GM12878 (cell line): ENCODE data around the gene ZNF415. TPM values are rescaled to one million over a fixed set of nuclear protein-coding genes. Genes with fewer than 3 reads are reported as not detected.

ENCODE experiments used
- ATAC-seq: fragments of 200-7000 bp; cut with Tn5 transposase; 3 replicates; pipeline ENCODE4 v1.9.1; 2020; ENCODE audit warnings: mild to moderate bottlenecking, moderate library complexity
- BruUV-seq: library from RNA; stranded (reverse); fragments of 400-500 nt; replicated peaks from 2 replicates; lab custom pipeline; 2021; lab: Mats Ljungman, UMichigan
- CTCF ChIA-PET: fragments of 300-600 bp; sonication (Branson Sonifier 250); formaldehyde crosslinking; extraction: SDS; loops from one replicate; lab custom pipeline; 2021; ENCODE audit warnings: inconsistent platforms; lab: Yijun Ruan, JAX
- POLR2A ChIA-PET: fragments of 350-600 bp; formaldehyde crosslinking; extraction: SDS; loops from one replicate; lab custom pipeline; 2021; ENCODE audit warnings: inconsistent platforms; lab: Charles Lee
- RAD21 ChIA-PET: fragments of 300-600 bp; sonication (Branson Sonifier 250); formaldehyde crosslinking; loops from one replicate; lab custom pipeline; 2023; ENCODE audit warnings: antibody characterized with exemption; ENCODE audit not compliant: unreplicated experiment; lab: Charles Lee
- SMC1A ChIA-PET: fragments of 300-600 bp; sonication (Branson Sonifier 250); formaldehyde crosslinking; loops from one replicate; lab custom pipeline; 2023; ENCODE audit not compliant: unreplicated experiment, uncharacterized antibody; lab: Charles Lee
- DNase-seq: peaks from one replicate; pipeline ENCODE4 v3.0.0-alpha.2; 2011; ENCODE audit warnings: low read depth, low spot score
- FAIRE-seq: peaks from 3 replicates; lab custom pipeline; 2011; peaks lifted over from hg19 to GRCh38; lab: Jason Lieb, UNC
- H2AFZ ChIP-seq: 2 replicates; pipeline ENCODE4 v1.6.0; 2011; ENCODE audit warnings: low read depth, low read length, control low read depth; ENCODE audit not compliant: control insufficient read depth
- H3K27ac ChIP-seq: 2 replicates; pipeline ENCODE4 v1.5.1; 2011; ENCODE audit warnings: control low read depth; ENCODE audit not compliant: control insufficient read depth, insufficient read depth
- H3K27me3 ChIP-seq, 2 experiments: replicated peaks in 1 of 2; 2 replicates each; pipeline versions ENCODE4 v1.6.0 to v1.6.1; 2011; ENCODE audit warnings: low read length in 1 of 2; ENCODE audit not compliant: control insufficient read depth in 2 of 2, insufficient read depth in 2 of 2
- H3K36me3 ChIP-seq, 2 experiments: 2 replicates each; pipeline ENCODE4 v1.5.1; 2011; ENCODE audit warnings: low read length in 1 of 2; ENCODE audit not compliant: control insufficient read depth in 2 of 2, insufficient read depth in 2 of 2
- H3K4me1 ChIP-seq: 2 replicates; pipeline ENCODE4 v1.6.1; 2011; ENCODE audit warnings: mild to moderate bottlenecking, low read length, moderate library complexity, mixed read lengths; ENCODE audit not compliant: control insufficient read depth, insufficient read depth
- H3K4me2 ChIP-seq: 2 replicates; pipeline ENCODE4 v1.6.0; 2011; ENCODE audit warnings: control low read depth; ENCODE audit not compliant: control insufficient read depth, insufficient read depth
- H3K4me3 ChIP-seq: fragments of 200-600 bp; sonication (generic); 2 replicates; pipeline ENCODE4 v1.5.1; 2016
- H3K79me2 ChIP-seq: 2 replicates; pipeline ENCODE4 v1.6.0; 2011; ENCODE audit warnings: low read length; ENCODE audit not compliant: control insufficient read depth, insufficient read depth
- H3K9ac ChIP-seq: 2 replicates; pipeline ENCODE4 v1.8.0; 2011; ENCODE audit warnings: low read length, control low read depth, mixed read lengths; ENCODE audit not compliant: control insufficient read depth, insufficient read depth
- H3K9me3 ChIP-seq: replicated peaks from 3 replicates; pipeline ENCODE4 v1.5.1; 2011; ENCODE audit warnings: mild to moderate bottlenecking, low read length; ENCODE audit not compliant: control insufficient read depth, insufficient read depth
- H4K20me1 ChIP-seq: 2 replicates; pipeline ENCODE4 v1.6.0; 2011; ENCODE audit not compliant: control insufficient read depth, insufficient read depth
- ASH2L ChIP-seq: fragments of 300-600, 200-600 bp; sonication (generic); IDR thresholded peaks from 2 replicates; pipeline ENCODE4 v1.6.1; 2017; ENCODE audit warnings: low read depth, mild to moderate bottlenecking, borderline replicate concordance
- CBX5 ChIP-seq: sonication (generic); IDR thresholded peaks from 2 replicates; pipeline ENCODE4 v1.6.1; 2016; ENCODE audit warnings: low read depth, moderate library complexity, mild to moderate bottlenecking, inconsistent platforms
- FOXK2 ChIP-seq: fragments of 450-650 bp; IDR thresholded peaks from 2 replicates; pipeline ENCODE4 v1.6.1; 2017; ENCODE audit warnings: mild to moderate bottlenecking, moderate library complexity
- HDAC2 ChIP-seq: fragments of 200-600 bp; sonication (generic); IDR thresholded peaks from 2 replicates; pipeline ENCODE4 v1.6.1; 2017
- HDAC6 ChIP-seq: fragments of 200-600 bp; sonication (generic); IDR thresholded peaks from one replicate; pipeline ENCODE4 v1.8.0; 2017; ENCODE audit warnings: antibody characterized with exemption; ENCODE audit not compliant: unreplicated experiment
- JUND ChIP-seq: IDR thresholded peaks from 2 replicates; pipeline ENCODE4 v1.6.1; 2012; ENCODE audit warnings: low read depth, mild to moderate bottlenecking, low read length, improper control_type of control experiment, moderate library complexity
- KAT2A ChIP-seq: conservative IDR thresholded peaks from 2 replicates; pipeline ENCODE4 v1.6.1; 2011; ENCODE audit warnings: low read depth, low read length; ENCODE audit not compliant: control insufficient read depth
- POLR2AphosphoS5 ChIP-seq: IDR thresholded peaks from 2 replicates; pipeline ENCODE4 v1.6.1; 2011; ENCODE audit warnings: mild to moderate bottlenecking, low read length, inconsistent platforms
- RB1 ChIP-seq: fragments of 450-650 bp; formaldehyde crosslinking; IDR thresholded peaks from 2 replicates; pipeline ENCODE4 v1.6.1; 2017; ENCODE audit warnings: mild to moderate bottlenecking, borderline replicate concordance
- SMAD5 ChIP-seq: IDR thresholded peaks from 2 replicates; pipeline ENCODE4 v1.6.1; 2016; ENCODE audit warnings: antibody characterized with exemption, low read depth
- SPI1 ChIP-seq: IDR thresholded peaks from 2 replicates; pipeline ENCODE4 v1.6.1; 2011; ENCODE audit warnings: low read depth, mild to moderate bottlenecking, low read length, moderate library complexity, borderline replicate concordance; ENCODE audit not compliant: insufficient read depth
- SRF ChIP-seq, 2 experiments: IDR thresholded peaks; 2 replicates each; pipeline ENCODE4 v1.6.1; 2011; ENCODE audit warnings: low read depth in 2 of 2, low read length in 2 of 2, mild to moderate bottlenecking in 1 of 2, moderate library complexity in 1 of 2
- ZNF217 ChIP-seq: fragments of 450-650 bp; IDR thresholded peaks from 2 replicates; pipeline ENCODE4 v1.6.1; 2017; ENCODE audit warnings: antibody characterized with exemption, mild to moderate bottlenecking
- WGBS: methylation state at CpG from one replicate; pipeline ENCODE4 v1.1.6; 2016; ENCODE audit warnings: low lambda C conversion rate; ENCODE audit not compliant: insufficient replicate concordance, insufficient coverage; ENCODE audit errors: missing lambda C conversion rate; 5-methylcytosine and 5-hydroxymethylcytosine counted together
- in situ Hi-C: fragments of 300-500 bp; cut with MboI; formaldehyde crosslinking; loops from 9 replicates; pipeline ENCODE4 v1.14.3; 2018; ENCODE audit warnings: mixed read lengths
- intact Hi-C: fragments of 100-400 bp; cut with micrococcal nuclease; formaldehyde crosslinking; loops from one replicate; pipeline ENCODE4 v1.14.2; 2022; ENCODE audit not compliant: unreplicated experiment
- polyA plus RNA-seq, 11 experiments: library from polyadenylated mRNA; depleted of rRNA in 4 of 11; unstranded in 6 of 11; stranded (reverse) in 5 of 11; fragments of >200 nt; fragmentation: Nextera tagmentation in 4 of 11; fragmentation: Illumina TruSeq in 1 of 11; extraction: Ambion mirVana in 4 of 11; extraction: Trizol in 1 of 11; gene quantifications; 1 replicate in 1 of 11; 2 replicates in 10 of 11; pipeline versions ENCODE4 v1.2.1 to v1.2.3, GENCODE V29; 2011 to 2016; ENCODE audit warnings: inconsistent platforms in 2 of 11, missing spikeins in 2 of 11, low read depth in 1 of 11
- total RNA-seq, 4 experiments: library from RNA; depleted of rRNA in 3 of 4; stranded (reverse); fragments of >200 nt in 3 of 4; fragmentation: Illumina TruSeq in 1 of 4; extraction: Trizol in 1 of 4; gene quantifications; 2 replicates each; pipeline versions ENCODE4 v1.2.1 to v1.2.3, GENCODE V29; 2013 to 2021
- TF ChIP-seq, protein P1 (sequence below): IDR thresholded peaks from 2 replicates; pipeline ENCODE4 v1.6.1; 2012; ENCODE audit warnings: low read depth, low read length, improper control_type of control experiment
- TF ChIP-seq, protein P2 (sequence below): IDR thresholded peaks from 2 replicates; pipeline ENCODE4 v1.6.1; 2011; ENCODE audit warnings: borderline replicate concordance, low read depth, mild to moderate bottlenecking, moderate library complexity, low read length; ENCODE audit not compliant: insufficient read depth, poor library complexity, severe bottlenecking
- TF ChIP-seq, protein P3 (sequence below): fragments of 150-350 bp; IDR thresholded peaks from 2 replicates; pipeline ENCODE4 v1.6.1; 2016; ENCODE audit warnings: low read depth, low read length

ZNF415 gene
- total and polyA plus RNA-seq, 10 of the 15 experiments (the other 5 are each of a cell fraction or from before 2014, with no cell fraction given) = 0.03 to 0.13 (median 0.05) TPM; not detected in 6

DNA sequence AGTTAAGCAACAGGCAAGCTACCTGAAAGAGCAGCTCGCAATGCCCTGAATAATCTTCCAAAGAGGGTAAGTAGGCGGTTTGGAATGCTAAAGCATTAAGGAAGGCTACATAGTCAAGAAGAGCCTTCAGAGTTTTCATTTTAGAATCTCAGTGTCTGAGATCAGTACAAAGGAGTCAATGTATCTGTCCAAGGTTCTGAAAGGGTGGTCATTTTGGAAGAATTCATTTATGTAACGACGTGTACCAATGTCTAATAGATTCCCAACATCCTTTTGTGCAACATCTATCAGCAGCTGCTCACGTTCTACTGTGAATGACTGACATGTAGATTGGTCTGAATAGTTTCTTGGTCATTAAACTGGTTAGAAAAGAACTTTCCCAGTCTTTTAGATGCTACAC, 45.3 kb upstream of the ZNF415 start:
- ChIA-PET RAD21 (no interaction called here), CTCF (no interaction called here), POLR2A (no interaction called here), SMC1A (no interaction called here)
- no TSS peak for BruUV-seq
- H3K4me3 ChIP-seq = no peak overlapping the region
- no peaks in the 10 kb centered on the region for H3K4me1 ChIP-seq
- TF ChIP-seq, protein P1, sequence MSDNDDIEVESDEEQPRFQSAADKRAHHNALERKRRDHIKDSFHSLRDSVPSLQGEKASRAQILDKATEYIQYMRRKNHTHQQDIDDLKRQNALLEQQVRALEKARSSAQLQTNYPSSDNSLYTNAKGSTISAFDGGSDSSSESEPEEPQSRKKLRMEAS = no peak
- TF ChIP-seq CBX5 (no peak), HDAC2 (no peak), RB1 (no peak), ZNF217 (no peak), HDAC6 (no peak), FOXK2 (no peak), ASH2L (no peak), SMAD5 (no peak), SRF (IDR thresholded peaks at IDR 0.05; ENCODE audit: low read depth in 2 of 2, low read length in 2 of 2) (no peak), JUND (no peak), KAT2A (no peak), POLR2AphosphoS5 (no peak), SPI1 (no peak)
- TF ChIP-seq, protein P2, sequence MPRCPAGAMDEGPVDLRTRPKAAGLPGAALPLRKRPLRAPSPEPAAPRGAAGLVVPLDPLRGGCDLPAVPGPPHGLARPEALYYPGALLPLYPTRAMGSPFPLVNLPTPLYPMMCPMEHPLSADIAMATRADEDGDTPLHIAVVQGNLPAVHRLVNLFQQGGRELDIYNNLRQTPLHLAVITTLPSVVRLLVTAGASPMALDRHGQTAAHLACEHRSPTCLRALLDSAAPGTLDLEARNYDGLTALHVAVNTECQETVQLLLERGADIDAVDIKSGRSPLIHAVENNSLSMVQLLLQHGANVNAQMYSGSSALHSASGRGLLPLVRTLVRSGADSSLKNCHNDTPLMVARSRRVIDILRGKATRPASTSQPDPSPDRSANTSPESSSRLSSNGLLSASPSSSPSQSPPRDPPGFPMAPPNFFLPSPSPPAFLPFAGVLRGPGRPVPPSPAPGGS = no peak
- TF ChIP-seq, protein P3, sequence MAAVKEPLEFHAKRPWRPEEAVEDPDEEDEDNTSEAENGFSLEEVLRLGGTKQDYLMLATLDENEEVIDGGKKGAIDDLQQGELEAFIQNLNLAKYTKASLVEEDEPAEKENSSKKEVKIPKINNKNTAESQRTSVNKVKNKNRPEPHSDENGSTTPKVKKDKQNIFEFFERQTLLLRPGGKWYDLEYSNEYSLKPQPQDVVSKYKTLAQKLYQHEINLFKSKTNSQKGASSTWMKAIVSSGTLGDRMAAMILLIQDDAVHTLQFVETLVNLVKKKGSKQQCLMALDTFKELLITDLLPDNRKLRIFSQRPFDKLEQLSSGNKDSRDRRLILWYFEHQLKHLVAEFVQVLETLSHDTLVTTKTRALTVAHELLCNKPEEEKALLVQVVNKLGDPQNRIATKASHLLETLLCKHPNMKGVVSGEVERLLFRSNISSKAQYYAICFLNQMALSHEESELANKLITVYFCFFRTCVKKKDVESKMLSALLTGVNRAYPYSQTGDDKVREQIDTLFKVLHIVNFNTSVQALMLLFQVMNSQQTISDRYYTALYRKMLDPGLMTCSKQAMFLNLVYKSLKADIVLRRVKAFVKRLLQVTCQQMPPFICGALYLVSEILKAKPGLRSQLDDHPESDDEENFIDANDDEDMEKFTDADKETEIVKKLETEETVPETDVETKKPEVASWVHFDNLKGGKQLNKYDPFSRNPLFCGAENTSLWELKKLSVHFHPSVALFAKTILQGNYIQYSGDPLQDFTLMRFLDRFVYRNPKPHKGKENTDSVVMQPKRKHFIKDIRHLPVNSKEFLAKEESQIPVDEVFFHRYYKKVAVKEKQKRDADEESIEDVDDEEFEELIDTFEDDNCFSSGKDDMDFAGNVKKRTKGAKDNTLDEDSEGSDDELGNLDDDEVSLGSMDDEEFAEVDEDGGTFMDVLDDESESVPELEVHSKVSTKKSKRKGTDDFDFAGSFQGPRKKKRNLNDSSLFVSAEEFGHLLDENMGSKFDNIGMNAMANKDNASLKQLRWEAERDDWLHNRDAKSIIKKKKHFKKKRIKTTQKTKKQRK = no peak
- H3K27ac ChIP-seq = no peak overlapping the region
- no peaks in the 10 kb centered on the region for H3K27me3 ChIP-seq
- H3K36me3 ChIP-seq = no peaks in the 10 kb centered on the region
- ATAC-seq (no peak), FAIRE-seq (no peak), DNase-seq (no peak)
- H3K9ac ChIP-seq = no peak overlapping the region
- 85% methylated on average over 5 of the region's 5 CpGs for WGBS
- H4K20me1 ChIP-seq = no peaks in the 10 kb centered on the region
- H2AFZ ChIP-seq = no peak overlapping the region
- H3K4me2 ChIP-seq = no peak overlapping the region
- intact Hi-C loops = no loop called here
- in situ Hi-C loops = no loop called here
- H3K9me3 ChIP-seq = peaks cover 2% of the 10 kb centered on the region; the same call in 2 of the 3 replicates
- no peaks in the 10 kb centered on the region for H3K79me2 ChIP-seq
